22Rv1 (cell line): ENCODE measurements around the gene ETV1.

ENCODE experiments used
- ZFX ChIP-seq: fragments of 450-650 bp; IDR thresholded peaks from 2 replicates; pipeline ENCODE4 v1.6.1; 2017; ENCODE audit warnings: antibody characterized with exemption, borderline replicate concordance
- TF ChIP-seq, protein P1 (sequence below): fragments of 450-650 bp; IDR thresholded peaks from 2 replicates; pipeline ENCODE4 v1.5.1; 2017; ENCODE audit warnings: mild to moderate bottlenecking

DNA sequence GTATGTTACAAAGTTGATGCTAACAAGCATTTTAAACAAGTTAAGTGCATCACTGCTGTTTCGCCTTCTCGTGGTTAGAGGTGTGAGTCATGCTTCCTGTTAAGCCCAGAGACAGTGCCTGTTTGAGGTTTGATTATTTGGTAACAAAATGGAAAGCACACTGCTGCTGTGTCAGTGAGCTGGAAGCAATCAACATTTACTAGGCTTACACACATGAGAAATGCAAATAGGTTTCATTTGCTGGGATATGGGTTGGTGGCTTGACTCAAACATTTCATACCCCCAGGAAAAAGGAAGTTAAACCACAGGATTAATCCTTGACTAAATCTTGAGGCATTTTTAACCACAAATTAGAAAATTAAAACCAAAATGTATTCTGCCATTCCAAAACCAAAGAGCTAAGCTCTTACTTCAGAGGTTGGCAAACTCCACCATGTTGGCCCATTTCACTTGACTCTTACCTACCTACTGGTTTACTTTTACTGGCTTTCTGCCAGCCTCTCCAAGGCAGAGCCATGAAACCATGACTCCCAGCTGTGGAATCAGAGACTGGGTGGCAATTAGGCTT lies 139.2 kb downstream of the ETV1 start:
- TF ChIP-seq, protein P1, sequence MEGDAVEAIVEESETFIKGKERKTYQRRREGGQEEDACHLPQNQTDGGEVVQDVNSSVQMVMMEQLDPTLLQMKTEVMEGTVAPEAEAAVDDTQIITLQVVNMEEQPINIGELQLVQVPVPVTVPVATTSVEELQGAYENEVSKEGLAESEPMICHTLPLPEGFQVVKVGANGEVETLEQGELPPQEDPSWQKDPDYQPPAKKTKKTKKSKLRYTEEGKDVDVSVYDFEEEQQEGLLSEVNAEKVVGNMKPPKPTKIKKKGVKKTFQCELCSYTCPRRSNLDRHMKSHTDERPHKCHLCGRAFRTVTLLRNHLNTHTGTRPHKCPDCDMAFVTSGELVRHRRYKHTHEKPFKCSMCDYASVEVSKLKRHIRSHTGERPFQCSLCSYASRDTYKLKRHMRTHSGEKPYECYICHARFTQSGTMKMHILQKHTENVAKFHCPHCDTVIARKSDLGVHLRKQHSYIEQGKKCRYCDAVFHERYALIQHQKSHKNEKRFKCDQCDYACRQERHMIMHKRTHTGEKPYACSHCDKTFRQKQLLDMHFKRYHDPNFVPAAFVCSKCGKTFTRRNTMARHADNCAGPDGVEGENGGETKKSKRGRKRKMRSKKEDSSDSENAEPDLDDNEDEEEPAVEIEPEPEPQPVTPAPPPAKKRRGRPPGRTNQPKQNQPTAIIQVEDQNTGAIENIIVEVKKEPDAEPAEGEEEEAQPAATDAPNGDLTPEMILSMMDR, result no peak
- TF ChIP-seq ZFX, result no peak
